HG03097 (cell line): ENCODE measurements around the gene IGSF21.

Experiments used
- ATAC-seq: cut with Tn5 transposase; IDR thresholded peaks from one replicate; pipeline ENCODE4 v1.9.1; 2021; ENCODE audit not compliant: unreplicated experiment, low FRiP score

Gene IGSF21

DNA sequence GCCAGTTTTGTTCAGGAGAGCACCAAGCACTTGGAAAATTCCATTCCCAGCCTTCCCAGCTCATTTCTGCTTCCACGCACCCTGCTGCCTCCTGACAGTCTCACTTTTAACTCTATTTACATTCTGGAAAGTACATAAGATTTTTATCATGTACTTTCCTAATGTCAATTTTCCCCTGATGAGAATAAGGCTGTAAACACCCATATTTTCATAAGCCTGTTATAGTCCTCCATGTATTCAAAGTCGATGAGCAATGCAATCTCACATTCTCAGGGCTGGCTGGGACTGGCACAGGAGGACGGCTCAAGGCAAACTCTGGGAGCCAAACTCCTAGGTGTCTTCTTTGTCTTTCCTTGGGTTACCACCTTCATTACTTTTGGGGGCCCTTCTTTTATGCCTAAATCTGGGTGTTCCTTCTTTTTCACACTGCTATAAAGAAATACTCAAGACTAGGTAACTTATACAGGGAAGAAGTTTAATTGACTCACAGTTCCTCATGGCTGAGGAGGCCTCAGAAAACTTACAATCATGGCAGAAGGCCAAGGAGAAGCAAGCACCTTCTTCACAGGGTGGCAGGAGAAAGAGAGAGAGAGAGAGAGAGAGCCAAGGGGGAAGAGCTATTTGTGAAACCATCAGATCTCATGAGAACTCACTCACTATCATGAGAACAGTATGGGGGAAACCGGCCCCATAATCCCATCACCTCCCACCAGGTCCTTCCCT, 94.6 kb downstream of the IGSF21 start:
- ATAC-seq = no peak

- no peak for ATAC-seq
These were observed 96.0 kb downstream of the IGSF21 start for GRCh38 chr1:18203645-18204044.

GRCh38 chr1:18204575-18204974, 97.0 kb downstream of the IGSF21 start:
- ATAC-seq = no peak

DNA sequence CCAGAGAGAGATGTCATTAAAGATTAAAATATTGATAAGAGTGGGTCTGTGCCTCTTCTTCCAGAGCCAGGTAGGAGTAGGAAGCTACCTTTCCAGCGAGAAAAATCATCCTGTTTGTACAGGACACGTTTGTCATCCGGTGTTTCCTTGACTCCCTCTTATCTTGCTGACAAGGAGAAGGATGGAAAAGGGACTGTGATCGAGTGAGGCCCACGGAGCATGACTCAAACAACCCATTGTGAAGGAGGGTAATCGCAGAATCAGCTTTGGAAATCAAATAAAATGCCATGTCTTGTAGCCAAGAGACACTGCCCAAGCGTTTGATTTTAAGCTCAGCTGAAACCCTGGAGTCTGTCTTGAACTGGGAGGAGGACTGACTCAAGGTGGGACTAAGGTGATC, 97.7 kb downstream of the IGSF21 start:
- no peak for ATAC-seq

GRCh38 chr1:18211764-18212163, 104.2 kb downstream of the IGSF21 start:
- no peak for ATAC-seq

- no peak for ATAC-seq
These were observed 109.9 kb downstream of the IGSF21 start for GRCh38 chr1:18217398-18218043.

DNA sequence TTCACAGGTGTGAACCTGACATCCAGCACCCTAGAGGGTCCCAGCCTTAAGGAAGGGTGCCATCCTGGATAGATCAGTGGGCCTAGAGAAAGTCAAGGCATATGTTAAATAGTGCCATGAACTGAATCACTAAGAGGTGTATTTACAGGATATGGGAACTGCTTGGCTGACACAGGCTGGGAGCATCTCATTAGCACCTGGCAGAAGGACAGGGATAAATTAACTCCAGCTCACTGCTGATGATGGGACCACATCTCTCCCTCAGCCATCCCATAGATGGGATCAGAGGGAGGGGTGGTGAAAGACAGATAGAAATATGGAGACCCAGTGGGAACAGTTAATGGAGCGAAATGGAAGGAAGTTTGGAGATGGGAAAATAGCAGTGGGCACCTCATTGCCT, 122.0 kb downstream of the IGSF21 start:
- ATAC-seq = no peak

- ATAC-seq = no peak
These were observed 122.7 kb downstream of the IGSF21 start for GRCh38 chr1:18230321-18230720.

DNA sequence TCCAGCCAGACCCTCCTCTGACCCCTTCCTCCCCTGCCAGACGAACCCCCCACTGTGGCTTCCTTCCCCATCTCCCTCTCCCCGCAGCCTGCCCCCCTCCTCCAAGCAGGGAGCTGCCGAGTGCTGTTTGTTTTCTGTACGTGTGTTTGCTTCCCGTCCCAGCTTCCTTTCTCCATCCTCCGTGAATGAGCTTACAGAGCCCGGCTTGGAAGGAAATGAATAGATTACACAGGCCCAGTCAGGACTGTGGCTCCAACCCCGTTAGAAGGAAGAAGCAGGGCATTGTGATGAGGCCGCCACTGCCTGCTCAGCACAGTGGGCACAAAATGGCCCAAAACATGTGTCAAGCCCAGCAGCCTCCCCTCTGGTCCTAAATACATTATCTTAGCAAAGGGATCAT, 123.2 kb downstream of the IGSF21 start:
- no peak for ATAC-seq

DNA sequence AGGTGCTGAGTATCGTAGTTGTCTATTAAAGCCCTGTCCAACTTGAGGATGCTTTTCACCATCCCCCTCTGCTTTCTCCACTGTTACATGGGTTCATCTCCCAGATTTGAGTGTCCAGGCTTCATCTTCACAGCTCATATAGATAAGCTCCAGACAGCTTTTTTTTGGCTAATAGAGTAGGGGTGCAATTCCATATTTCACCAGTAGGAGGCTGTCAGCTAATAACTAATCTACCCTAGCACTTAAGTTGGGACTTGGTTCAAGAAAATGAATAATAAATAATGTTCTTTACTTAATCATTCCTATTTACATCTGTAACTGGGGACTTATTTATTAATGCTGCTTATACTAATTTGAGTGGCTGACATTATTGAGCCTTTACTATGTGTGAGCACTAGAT, 124.5 kb downstream of the IGSF21 start:
- no peak for ATAC-seq

GRCh38 chr1:18233176-18233864, 125.7 kb downstream of the IGSF21 start:
- no peak for ATAC-seq

DNA sequence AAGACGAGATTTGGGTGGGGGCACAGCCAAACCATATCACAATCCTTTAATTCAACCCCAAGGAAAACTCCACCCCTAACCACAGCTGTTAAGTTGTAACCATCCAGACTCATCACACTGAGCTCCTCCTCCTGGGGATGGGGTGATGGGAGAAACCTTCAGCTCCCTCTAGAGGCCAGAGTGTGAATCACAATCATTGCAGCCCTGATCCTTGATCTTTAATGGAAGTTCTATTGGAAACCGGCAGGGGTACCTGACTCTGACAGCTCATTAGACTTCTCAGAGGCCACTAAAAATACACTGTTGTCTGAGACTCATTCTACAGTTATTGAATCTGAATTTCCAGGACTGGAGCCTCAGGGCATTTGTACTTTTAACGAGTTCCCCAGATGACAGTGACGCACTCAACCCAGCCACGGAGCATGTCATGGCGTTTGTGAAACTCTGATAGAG, 127.2 kb downstream of the IGSF21 start:
- no peak for ATAC-seq

GRCh38 chr1:18237371-18237770, 129.8 kb downstream of the IGSF21 start:
- no peak for ATAC-seq

- ATAC-seq = no peak
These were observed 130.6 kb downstream of the IGSF21 start for GRCh38 chr1:18238190-18238589.

DNA sequence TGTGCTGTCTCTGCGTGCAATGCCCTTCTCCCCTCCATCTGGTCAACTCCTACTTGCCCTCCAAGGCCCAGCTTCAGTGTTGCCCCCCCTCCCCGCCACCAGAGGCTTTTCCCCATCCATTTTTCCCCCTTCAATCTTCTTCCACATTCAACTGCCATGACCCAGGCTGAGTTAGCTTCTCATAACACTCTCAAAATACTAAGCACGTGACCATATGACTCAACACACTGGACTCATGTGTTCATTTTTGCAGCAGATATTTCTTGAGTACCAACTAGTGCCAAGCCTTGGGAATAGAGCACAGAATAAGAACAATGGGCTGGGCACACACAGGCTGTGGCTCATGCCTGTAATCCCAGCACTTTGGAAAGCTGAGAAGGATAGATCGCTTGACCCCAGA, 132.1 kb downstream of the IGSF21 start:
- no peak for ATAC-seq

DNA sequence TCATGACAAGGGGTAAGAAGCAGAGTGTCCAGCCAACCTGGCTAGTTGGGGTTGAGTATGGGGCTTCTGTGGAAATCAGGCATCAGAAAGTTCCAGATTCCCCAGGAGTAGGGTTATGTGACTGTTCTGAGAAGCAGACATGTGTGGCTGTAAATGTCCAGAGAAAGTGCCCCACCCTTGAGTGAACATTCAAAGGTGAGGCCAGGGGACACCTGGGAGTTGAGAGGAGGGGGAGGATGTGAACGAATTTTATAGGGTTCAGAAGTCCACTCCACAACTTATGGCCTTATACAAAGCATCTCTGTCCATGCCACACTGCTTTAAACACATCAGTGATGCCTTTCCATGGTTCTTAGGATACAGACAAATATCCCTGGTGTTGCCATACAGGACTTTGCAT, 133.3 kb downstream of the IGSF21 start:
- ATAC-seq = no peak

DNA sequence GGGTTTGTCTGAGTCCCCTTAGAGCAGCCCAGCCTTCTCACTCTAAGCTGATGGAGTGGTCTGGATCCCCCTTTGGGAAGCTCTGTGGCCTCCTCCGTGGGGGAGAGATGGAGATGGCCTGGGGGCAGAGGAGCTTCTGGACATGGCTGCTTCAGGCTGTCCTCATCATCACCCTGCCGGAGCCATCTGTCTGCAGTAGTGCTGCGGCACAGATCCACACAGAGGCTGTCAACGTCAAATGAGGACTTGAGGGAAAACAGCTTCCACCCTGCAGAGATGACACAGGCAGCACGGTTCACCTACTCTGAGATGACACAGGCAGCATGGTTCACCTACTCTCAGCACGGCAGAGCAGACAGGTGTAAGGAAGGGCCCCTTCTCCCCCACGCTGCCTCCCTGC, 134.3 kb downstream of the IGSF21 start:
- no peak for ATAC-seq

DNA sequence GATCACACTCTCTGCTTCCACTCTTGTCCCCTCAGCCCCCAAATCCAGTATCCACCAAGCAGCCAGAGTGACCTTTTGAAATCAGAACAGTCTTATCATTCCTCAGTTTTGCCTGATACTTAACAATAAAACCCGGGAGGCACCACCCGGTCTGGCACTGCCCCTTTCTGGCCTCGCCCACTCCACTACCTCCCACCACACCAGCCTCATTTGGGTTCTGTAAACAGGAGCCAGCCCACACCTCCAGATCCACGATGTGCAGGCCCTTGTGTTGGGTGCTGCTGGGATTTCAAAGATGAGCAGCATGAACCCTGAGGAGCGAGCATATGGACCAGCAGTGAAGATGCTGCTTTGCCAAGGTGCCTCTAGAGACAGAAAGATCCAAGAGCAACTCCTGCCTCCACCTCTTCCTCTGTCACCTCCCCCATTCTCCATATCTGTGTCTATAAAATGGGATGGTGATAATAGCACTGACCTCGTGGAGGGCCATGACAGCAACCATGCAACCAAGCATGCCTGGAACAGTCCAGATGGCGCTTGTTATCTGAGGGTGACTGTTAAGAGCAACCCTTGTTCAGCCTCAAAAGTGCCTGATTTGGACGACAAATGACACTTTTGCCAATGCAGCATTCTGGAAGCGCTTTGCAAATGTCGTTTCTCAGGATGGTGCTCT, 136.0 kb downstream of the IGSF21 start:
- ATAC-seq = no peak

DNA sequence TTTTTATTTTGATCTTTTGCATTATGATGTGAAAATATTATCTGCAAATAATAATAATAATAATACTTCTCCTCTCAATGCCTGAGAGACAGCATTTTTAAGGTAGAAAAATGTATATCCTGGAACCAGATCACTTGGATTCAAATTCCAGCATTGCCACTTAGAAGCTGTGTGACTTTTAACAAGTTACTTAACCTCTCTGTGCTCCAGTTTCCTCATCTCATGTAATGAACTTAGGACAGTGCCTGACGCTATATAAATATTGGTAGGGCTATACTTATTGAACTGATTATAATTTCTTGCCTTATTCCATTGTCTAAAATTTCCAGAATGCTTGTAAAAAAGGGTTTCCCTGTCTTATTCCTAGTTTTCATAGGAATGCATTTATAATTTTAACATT, 137.2 kb downstream of the IGSF21 start:
- ATAC-seq = no peak

DNA sequence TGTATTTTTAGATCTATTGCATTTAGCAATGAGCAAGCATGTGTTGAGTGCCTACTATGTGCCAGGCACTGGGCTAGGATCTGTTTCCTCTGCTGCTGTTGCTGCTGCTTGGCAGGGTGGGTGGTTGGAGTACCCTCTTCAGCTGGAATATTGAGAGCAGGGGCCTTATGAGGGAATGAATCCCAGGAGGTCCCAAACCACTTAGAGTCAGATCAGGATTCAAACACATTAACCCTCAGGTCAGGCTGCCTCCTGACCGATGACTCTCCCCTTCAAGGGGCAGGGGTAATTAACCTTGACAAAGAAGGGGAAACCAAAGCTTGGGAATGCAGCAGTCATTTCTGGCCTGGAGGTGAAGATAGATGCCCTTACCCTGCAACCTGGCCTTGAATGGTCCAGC, 138.0 kb downstream of the IGSF21 start:
- ATAC-seq = no peak

GRCh38 chr1:18246543-18246942, 138.9 kb downstream of the IGSF21 start:
- ATAC-seq = no peak
